Measurements from ENCODE around the gene PRUNE1. TPM values are rescaled to one million over a fixed set of nuclear protein-coding genes. Genes with fewer than 3 reads are reported as not detected.

PRUNE1 gene
- total RNA-seq, 1 experiment from 2014 or later, result 24.5 TPM

- CTCF ChIA-PET, result interaction anchor here (0.6 to 10.3 kb wide), 18 partner anchors 9 to 398 kb away, joined by 3 to 109 read pairs (median 4); partner anchors contain the start of genes C1orf56, GABPB2, GOLPH3L and MINDY1
- H3K4me1 Mint-ChIP-seq, result peaks cover 43% of the 10 kb centered on the region
- no peaks in the 10 kb centered on the region for H3K9me3 Mint-ChIP-seq
- peak overlapping the region; percentile 87 for H3K27ac Mint-ChIP-seq
- DNase-seq (ENCODE audit: low spot score), result peak; percentile 82
- H3K27me3 Mint-ChIP-seq (ENCODE audit: low read depth), result peaks cover 3% of the 10 kb centered on the region; the same call in 1 of the 2 replicates
- H3K4me3 Mint-ChIP-seq, result peak overlapping the region; percentile 46; the same call in 1 of the 2 replicates
- ATAC-seq, result peak; percentile 85
- H3K36me3 Mint-ChIP-seq, result no peaks in the 10 kb centered on the region
- POLR2A ChIA-PET, result interaction anchor here (1.0 to 1.6 kb wide), 6 partner anchors 15 to 401 kb away, joined by 3 to 14 read pairs (median 4); partner anchors contain the start of genes C1orf56, MINDY1 and MLLT11
- TF ChIP-seq PREB (CRISPR knock-in tag; IDR thresholded peaks at IDR 0.05; ENCODE audit: borderline replicate concordance), result no peak
- TF ChIP-seq AR (CRISPR knock-in tag; IDR thresholded peaks at IDR 0.05), result no peak
- TF ChIP-seq FOXP1 (CRISPR knock-in tag; IDR thresholded peaks at IDR 0.05; ENCODE audit: borderline replicate concordance), result peak; percentile 19; the same call in 1 of the 2 replicates
- no peak for TF ChIP-seq ZMAT4 (CRISPR knock-in tag; IDR thresholded peaks at IDR 0.05)
- no peak for TF ChIP-seq IRF2 (CRISPR knock-in tag; IDR thresholded peaks at IDR 0.05; ENCODE audit: borderline replicate concordance, low read depth)
- 0 out of 2 replicates have a peak, but pooled peaks have one; percentile 34 for TF ChIP-seq FOXK1 (CRISPR knock-in tag; IDR thresholded peaks at IDR 0.05)
- no peak for TF ChIP-seq MXD4 (CRISPR knock-in tag; IDR thresholded peaks at IDR 0.05; ENCODE audit: borderline replicate concordance)
- no peak for TF ChIP-seq CBFB (CRISPR knock-in tag; IDR thresholded peaks at IDR 0.05; ENCODE audit: low read depth)
- no peak for TF ChIP-seq HMGXB4 (CRISPR knock-in tag; IDR thresholded peaks at IDR 0.05)
- TF ChIP-seq SMAD4 (CRISPR knock-in tag; IDR thresholded peaks at IDR 0.05), result no peak
- 0 out of 2 replicates have a peak, but pooled peaks have one; percentile 74 for TF ChIP-seq TP53 (CRISPR knock-in tag; IDR thresholded peaks at IDR 0.05)
- no peak for TF ChIP-seq ZNF425 (CRISPR knock-in tag; conservative IDR thresholded peaks at IDR 0.05)
- peak; percentile 21; the same call in 1 of the 2 replicates for TF ChIP-seq ZNF423 (CRISPR knock-in tag; IDR thresholded peaks at IDR 0.05)
- TF ChIP-seq ZNF671 (CRISPR knock-in tag; IDR thresholded peaks at IDR 0.05), result no peak
- TF ChIP-seq SP1 (CRISPR knock-in tag; conservative IDR thresholded peaks at IDR 0.05), result peak; percentile 50
- TF ChIP-seq ATF3 (CRISPR knock-in tag; conservative IDR thresholded peaks at IDR 0.05), result 0 out of 2 replicates have a peak, but pooled peaks have one; percentile 59
- TF ChIP-seq ZNF416 (CRISPR knock-in tag; IDR thresholded peaks at IDR 0.05), result 0 out of 2 replicates have a peak, but pooled peaks have one; percentile 15
- no peak for TF ChIP-seq IRF1 (CRISPR knock-in tag; IDR thresholded peaks at IDR 0.05)
- TF ChIP-seq JAZF1 (CRISPR knock-in tag; IDR thresholded peaks at IDR 0.05), result no peak
- TF ChIP-seq GABPB1 (CRISPR knock-in tag; IDR thresholded peaks at IDR 0.05), result peak; percentile 86
- no peak for TF ChIP-seq ZNF138 (CRISPR knock-in tag; conservative IDR thresholded peaks at IDR 0.05)
- peak; percentile 72; the same call in 1 of the 2 replicates for TF ChIP-seq ZBTB21 (CRISPR knock-in tag; IDR thresholded peaks at IDR 0.05; ENCODE audit: borderline replicate concordance)
- TF ChIP-seq PRRX2 (CRISPR knock-in tag; IDR thresholded peaks at IDR 0.05), result no peak
- TF ChIP-seq CREM (CRISPR knock-in tag; IDR thresholded peaks at IDR 0.05), result no peak
- no peak for TF ChIP-seq E2F4 (CRISPR knock-in tag; IDR thresholded peaks at IDR 0.05; ENCODE audit: borderline replicate concordance, low read depth)
- TF ChIP-seq NFYB (CRISPR knock-in tag; conservative IDR thresholded peaks at IDR 0.05; ENCODE audit: low read depth), result no peak
- no peak for TF ChIP-seq MYBL2 (CRISPR knock-in tag; IDR thresholded peaks at IDR 0.05)
These were observed 27.0 kb upstream of the PRUNE1 start for GRCh38 chr1:150981177-150981804.
